GM12872 (cell line): ENCODE data around the gene SMCP.

Experiments
- TF ChIP-seq, protein P1 (sequence below): IDR thresholded peaks from 3 replicates; pipeline ENCODE4 v1.5.1; 2011; ENCODE audit warnings: low read depth, mild to moderate bottlenecking, low read length, moderate library complexity; ENCODE audit not compliant: insufficient read depth

Gene SMCP

DNA sequence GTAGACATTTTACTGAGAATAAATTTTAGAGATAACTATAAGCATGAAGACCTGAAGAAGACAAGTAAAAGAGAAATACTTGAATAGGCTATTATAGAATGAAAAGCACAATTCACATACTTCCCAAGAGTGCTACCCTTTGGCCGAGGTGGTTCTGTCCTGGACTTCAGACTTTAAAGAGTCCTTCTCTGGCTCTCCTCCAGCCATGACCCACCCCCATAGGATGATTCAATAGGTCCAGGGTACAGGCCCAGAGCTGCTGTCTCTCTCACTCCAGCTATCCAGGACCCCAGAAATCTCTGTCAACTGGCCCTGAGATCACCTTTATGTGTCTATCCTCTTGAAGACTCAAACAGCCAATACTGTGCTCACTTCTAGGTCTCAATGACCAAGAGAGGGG is 1.3 kb upstream of the SMCP start:
- TF ChIP-seq, protein P1, sequence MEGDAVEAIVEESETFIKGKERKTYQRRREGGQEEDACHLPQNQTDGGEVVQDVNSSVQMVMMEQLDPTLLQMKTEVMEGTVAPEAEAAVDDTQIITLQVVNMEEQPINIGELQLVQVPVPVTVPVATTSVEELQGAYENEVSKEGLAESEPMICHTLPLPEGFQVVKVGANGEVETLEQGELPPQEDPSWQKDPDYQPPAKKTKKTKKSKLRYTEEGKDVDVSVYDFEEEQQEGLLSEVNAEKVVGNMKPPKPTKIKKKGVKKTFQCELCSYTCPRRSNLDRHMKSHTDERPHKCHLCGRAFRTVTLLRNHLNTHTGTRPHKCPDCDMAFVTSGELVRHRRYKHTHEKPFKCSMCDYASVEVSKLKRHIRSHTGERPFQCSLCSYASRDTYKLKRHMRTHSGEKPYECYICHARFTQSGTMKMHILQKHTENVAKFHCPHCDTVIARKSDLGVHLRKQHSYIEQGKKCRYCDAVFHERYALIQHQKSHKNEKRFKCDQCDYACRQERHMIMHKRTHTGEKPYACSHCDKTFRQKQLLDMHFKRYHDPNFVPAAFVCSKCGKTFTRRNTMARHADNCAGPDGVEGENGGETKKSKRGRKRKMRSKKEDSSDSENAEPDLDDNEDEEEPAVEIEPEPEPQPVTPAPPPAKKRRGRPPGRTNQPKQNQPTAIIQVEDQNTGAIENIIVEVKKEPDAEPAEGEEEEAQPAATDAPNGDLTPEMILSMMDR = no peak

DNA sequence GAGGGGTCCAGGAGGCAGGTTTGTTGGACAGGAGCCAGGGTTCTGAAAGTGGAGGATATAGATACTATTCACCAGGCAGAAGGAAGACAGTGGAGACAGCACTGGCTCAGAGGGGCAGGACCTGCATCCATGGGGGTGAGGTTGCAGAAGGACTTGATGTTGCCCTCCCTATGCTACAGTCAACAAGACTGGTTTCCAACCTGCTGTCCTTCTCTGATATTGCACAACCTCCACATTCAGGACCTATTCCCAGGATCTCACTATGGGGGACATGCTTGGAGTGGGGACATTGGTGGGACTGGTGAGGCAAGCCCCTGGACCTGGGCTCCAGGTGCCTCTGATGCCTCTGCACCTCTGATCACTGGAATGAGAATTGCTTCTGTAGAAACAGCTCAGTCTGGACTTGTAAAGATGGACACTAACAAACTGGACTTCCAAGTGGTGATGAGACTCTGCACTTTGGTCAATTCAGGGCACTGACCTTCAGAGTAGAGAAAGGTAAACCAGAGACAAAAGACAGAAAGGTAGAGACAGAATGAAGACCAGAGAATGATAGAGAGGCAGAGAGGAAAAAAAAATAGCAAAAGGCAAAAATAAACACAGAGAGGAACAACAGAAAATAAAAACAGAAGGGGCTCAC is 1.6 kb downstream of the SMCP start:
- TF ChIP-seq, protein P1 = no peak

DNA sequence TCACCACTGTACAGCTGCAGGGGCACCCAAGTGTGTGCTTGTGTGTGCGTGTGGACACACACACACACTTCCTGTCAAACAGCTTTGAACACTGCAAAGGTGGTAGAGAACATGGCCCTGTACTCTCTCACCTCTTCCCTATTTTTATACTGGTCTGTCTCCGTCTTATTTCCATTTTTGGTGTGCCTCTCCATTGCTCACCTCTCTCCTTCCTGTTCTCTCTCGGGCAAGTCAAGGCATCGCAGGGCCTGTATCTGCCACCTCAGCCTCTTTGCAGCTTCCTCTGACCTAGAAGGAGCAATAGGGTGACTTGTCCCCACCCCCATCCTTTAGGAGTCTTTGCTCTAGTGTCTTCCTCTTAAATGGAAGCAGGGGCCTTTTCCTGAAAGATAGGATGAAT is 2.2 kb downstream of the SMCP start:
- TF ChIP-seq, protein P1 = no peak

DNA sequence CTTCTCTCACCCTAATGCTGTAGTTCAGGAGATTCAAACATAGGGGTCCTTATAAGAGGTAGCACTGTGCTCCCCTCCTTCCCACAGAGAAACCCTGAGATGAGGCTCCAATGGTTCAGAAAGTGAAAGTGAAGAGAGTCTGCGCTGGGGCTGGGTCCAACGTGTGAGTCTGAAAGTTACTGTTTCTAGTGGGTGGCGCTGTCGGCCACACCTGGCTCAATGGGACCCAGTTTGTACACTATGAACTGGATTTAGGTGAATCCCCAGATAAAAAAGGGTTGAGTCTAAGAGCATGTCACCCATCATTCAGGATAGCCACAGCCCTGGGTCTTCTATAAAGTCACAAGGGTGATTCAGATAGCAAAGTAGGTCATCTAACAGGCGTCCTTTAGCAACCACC is 2.8 kb downstream of the SMCP start:
- TF ChIP-seq, protein P1 = no peak; the same call in 2 of the 3 replicates

DNA sequence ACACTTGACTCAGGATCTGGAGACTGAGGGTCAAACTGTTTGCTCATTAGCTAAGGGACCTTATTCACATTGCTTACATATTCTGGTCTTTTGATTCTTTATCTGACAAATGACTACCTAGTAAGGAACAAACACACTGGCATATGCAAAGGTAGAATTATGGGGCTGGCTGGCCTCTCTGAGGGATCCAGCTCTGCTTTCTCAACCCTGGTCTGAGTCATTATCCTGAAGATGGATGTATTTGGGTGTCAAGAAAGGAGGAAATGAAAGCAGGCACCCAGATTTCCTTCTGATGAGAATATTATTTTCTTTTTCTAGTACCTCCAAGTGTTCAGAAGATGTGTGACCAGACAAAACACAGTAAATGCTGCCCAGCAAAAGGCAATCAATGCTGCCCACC is 6.0 kb downstream of the SMCP start:
- TF ChIP-seq, protein P1 = no peak

DNA sequence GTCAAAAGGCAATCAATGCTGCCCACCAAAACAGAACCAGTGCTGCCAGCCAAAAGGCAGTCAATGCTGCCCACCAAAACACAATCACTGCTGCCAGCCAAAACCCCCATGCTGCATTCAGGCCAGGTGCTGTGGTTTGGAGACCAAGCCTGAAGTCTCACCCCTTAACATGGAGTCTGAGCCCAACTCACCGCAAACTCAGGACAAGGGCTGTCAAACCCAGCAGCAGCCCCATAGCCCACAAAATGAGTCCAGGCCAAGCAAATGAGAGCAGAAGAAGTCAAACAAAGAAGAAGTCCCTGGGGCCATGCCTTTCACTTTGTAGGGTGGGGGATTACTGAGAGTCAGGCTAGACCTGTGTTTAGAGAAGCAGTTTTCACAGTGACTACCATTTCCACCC is 6.4 kb downstream of the SMCP start:
- TF ChIP-seq, protein P1 = no peak

DNA sequence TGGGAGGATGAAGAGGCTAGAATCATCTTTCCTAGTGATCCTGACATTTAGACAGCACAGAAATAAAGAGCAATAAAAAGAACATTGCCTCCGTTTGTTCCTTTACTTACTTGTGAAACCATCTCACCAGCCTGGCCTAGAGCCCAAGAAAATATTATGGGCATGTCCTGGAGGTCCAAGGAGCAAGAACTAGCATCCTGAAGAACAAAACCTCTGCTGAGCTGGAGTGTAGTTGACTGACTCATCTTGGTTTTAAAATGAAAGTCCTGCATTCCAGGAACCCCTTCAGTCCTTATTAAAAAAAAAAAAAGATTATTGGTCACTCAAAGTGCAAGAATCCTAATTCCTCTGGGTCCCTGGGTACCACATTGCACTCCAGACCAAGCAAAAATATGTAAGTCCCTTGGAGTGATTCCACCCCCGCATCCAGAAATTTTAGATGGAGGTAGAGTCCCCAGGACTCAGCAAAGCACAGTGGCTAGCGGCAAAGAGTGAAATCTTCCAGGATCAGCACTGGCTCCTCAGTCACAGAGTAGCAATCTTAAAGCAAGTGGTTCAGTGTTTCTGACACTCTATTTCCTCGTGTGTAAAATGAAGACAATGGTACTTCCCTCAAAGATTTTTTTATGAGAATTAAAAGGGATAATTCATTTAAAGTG is 7.0 kb downstream of the SMCP start:
- TF ChIP-seq, protein P1 = no peak
